Neural cell (in vitro differentiated cells): ENCODE results near the gene ZFP36L2.

ENCODE experiments used
- CTCF ChIP-seq: fragments of 450-650 bp; IDR thresholded peaks from 2 replicates; pipeline ENCODE4 v1.5.1; 2014; ENCODE audit warnings: antibody characterized with exemption, mild to moderate bottlenecking, moderate library complexity; ENCODE audit not compliant: poor library complexity, severe bottlenecking
- EP300 ChIP-seq: fragments of 450-650 bp; conservative IDR thresholded peaks from 2 replicates; pipeline ENCODE4 v1.6.1; 2014; ENCODE audit warnings: antibody characterized with exemption, mild to moderate bottlenecking, moderate library complexity; ENCODE audit not compliant: poor library complexity, severe bottlenecking
- EZH2 ChIP-seq: fragments of 200-600, 300-800 bp; shearing (Covaris generic), sonication (generic); IDR thresholded peaks from 2 replicates; pipeline ENCODE4 v1.6.1; 2014; ENCODE audit warnings: antibody characterized with exemption, low read length, borderline replicate concordance, mild to moderate bottlenecking; ENCODE audit not compliant: insufficient read depth, poor library complexity, severe bottlenecking
- POLR2AphosphoS5 ChIP-seq: IDR thresholded peaks from 2 replicates; pipeline ENCODE4 v1.6.1; 2012
- RAD21 ChIP-seq: fragments of 450-650 bp; conservative IDR thresholded peaks from 2 replicates; pipeline ENCODE4 v1.6.1; 2014; ENCODE audit warnings: antibody characterized with exemption, mild to moderate bottlenecking, moderate library complexity
- SMC3 ChIP-seq: fragments of 450-650 bp; conservative IDR thresholded peaks from 2 replicates; pipeline ENCODE4 v1.6.1; 2014; ENCODE audit warnings: antibody characterized with exemption, mild to moderate bottlenecking, moderate library complexity; ENCODE audit not compliant: poor library complexity
- TAF1 ChIP-seq: IDR thresholded peaks from 2 replicates; pipeline ENCODE4 v1.6.1; 2012; ENCODE audit warnings: low read depth

- TF ChIP-seq SMC3 (no peak), POLR2AphosphoS5 (no peak), CTCF (no peak), EZH2 (no peak), RAD21 (no peak), TAF1 (no peak), EP300 (no peak)
These were observed 34.4 kb downstream of the ZFP36L2 start for GRCh38 chr2:43191947-43192516.
